ENCODE measurements around the gene CCDC6. TPM values are rescaled to one million over a fixed set of nuclear protein-coding genes. Genes with fewer than 3 reads are reported as not detected.
"Not testable (repeated sequence)": the region's sequence is repeated elsewhere in the genome, so short reads cannot be mapped to it uniquely, and the experiment has no call there.

The CCDC6 gene
- total RNA-seq, 1 donor from 2014 or later: 57.6 TPM

DNA sequence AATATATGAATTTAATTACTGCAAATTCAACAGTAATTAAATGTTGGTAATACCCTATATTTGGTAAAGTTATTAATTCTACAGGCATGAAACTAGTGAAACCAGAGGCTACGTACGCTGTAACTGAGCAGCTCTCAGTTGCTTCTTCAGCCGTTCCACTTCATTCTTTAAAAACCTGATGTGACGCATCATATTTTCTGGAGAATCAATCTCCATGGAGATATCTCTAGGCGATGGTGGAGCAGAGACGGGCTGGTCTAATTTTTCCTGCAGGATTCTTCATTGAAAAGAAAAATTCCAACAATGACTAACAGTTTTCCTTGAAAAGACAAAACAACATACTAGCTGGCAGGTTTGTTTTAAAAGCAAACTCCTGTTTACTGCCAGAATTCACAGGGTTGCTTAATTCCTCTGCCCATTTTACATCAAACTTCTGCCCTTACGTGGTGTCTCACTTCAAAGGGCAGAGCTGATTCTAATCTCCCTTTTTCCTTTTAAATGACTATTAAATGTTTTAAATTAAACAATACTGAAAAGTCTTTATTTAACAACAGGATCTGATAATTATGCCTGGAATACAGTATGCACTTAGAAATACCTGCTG, 93.7 kb downstream of the CCDC6 start:
- DNase-seq (ENCODE audit: low spot score): no peak

GRCh38 chr10:59809644-59809974, 96.7 kb downstream of the CCDC6 start:
- no peak for DNase-seq (ENCODE audit: low spot score)

- DNase-seq (ENCODE audit: low spot score): peak; percentile 74
Observed at GRCh38 chr10:59808896-59809643, 97.3 kb downstream of the CCDC6 start.

GRCh38 chr10:59807629-59808620, 98.4 kb downstream of the CCDC6 start:
- no peak for DNase-seq (ENCODE audit: low spot score)

- no peak for DNase-seq (ENCODE audit: low spot score)
Observed at GRCh38 chr10:59805014-59805413, 101.3 kb downstream of the CCDC6 start.

DNA sequence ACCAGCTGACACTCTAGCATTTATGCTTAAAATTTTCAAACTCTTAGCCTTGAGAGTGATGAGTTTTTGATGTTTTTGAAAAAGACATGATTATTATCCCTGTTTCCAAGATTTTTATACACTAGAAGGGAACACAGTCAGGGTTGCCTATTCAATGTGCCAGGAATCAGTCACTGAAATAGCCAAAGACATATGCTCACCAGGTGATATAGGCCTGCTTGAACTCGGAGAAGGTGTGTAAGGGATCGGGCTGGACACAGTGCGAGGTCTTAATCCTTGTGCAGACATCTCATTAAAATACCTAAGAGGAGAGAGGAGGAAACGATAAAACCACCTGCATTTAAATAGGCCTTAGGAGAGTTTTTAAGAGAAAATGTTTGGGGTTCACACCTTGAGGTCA, 102.1 kb downstream of the CCDC6 start:
- no peak for DNase-seq (ENCODE audit: low spot score)

GRCh38 chr10:59803714-59804113, 102.6 kb downstream of the CCDC6 start:
- DNase-seq (ENCODE audit: low spot score): no peak

DNA sequence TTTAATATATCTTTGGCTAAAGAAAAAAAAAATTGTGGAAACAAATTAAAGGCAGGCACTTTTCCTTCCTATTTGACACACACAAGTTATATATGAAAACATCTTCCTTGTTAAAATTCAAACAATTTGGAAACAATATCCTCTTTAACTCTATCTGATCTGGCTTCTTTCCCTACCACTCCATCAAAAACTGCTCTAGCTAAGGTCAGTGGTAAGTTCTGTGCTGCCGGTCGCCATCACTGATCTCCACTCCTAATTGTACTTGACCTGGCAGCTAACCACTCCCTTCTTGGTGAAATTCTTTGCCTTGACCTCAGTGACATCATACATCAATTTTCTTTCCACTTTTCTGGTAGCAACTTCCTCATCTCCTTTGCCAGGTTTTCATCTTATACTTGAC, 105.2 kb downstream of the CCDC6 start:
- no peak for DNase-seq (ENCODE audit: low spot score)

- DNase-seq (ENCODE audit: low spot score): no peak
Observed at GRCh38 chr10:59799421-59799820, 106.9 kb downstream of the CCDC6 start.

GRCh38 chr10:59793919-59794318, 112.4 kb downstream of the CCDC6 start:
- DNase-seq (ENCODE audit: low spot score): no peak

GRCh38 chr10:59792812-59793211, 113.5 kb downstream of the CCDC6 start:
- DNase-seq (ENCODE audit: low spot score): no peak

- DNase-seq (ENCODE audit: low spot score): no peak
Observed at GRCh38 chr10:59791601-59792000, 114.8 kb downstream of the CCDC6 start.

GRCh38 chr10:59790080-59790479, 116.3 kb downstream of the CCDC6 start:
- DNase-seq (ENCODE audit: low spot score): not testable (repeated sequence)

GRCh38 chr10:59788914-59789313, 117.4 kb downstream of the CCDC6 start:
- not testable (repeated sequence) for DNase-seq (ENCODE audit: low spot score)

DNA sequence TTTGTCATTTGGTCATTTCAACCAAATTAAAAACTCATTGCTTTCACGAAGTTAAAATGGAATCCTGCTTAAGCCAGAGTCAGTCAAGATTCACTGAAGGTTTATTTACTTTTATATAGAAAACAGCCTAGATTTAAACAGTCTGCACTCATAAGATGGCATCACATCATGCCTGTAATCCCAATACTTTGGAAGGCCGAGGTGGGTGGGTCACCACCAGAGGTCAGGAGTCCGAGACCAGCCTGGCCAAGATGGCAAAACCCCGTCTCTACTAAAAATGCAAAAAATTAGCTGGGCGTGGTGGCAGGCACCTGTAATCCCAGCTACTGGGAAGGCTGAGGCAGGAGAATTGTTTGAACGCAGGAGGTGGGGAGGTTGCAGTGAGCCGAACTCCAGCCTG, 119.3 kb downstream of the CCDC6 start:
- not testable (repeated sequence) for DNase-seq (ENCODE audit: low spot score)

- not testable (repeated sequence) for DNase-seq (ENCODE audit: low spot score)
Observed at GRCh38 chr10:59785476-59785875, 120.9 kb downstream of the CCDC6 start.

- DNase-seq (ENCODE audit: low spot score): no peak
Observed at GRCh38 chr10:59781511-59781910, 124.8 kb downstream of the CCDC6 start.

DNA sequence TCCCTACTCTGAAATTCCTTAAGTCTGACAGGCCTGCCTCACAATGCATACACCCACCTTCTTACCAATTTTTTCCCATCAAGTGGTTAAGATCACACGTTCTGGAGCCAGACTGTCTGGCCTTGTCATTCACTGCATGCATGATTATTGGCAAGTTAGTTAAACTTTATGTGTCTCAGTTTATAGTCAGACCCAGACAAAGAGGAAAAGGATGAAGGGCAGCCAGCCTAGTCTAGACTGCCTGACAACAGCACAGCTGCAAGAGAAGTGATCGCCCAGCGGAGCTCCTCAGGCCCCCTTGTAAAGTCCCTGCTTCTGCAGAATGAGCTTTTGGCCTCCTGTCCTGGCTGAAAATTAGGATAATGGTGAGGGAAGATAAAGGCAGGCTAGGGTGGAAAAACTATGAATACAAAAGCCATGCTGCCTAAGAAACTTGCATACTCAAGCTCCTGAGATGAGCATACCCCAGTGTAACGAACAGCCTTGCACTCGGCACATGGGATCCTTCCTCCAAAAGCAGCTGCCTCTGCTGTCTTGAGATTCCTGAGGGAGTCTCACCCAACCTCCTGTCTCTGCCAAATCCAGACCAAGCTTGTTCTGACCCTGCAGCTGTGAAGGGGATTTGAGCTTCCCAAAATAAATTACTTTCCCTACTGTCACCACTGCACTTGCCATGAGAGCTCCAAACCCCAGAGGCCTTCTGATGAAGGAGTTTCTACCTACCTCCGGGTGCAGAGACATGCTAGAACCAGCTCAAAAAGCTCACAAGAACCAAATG, 126.4 kb downstream of the CCDC6 start:
- no peak for DNase-seq (ENCODE audit: low spot score)

- no peak for DNase-seq (ENCODE audit: low spot score)
Observed at GRCh38 chr10:59774451-59774850, 131.9 kb downstream of the CCDC6 start.

DNA sequence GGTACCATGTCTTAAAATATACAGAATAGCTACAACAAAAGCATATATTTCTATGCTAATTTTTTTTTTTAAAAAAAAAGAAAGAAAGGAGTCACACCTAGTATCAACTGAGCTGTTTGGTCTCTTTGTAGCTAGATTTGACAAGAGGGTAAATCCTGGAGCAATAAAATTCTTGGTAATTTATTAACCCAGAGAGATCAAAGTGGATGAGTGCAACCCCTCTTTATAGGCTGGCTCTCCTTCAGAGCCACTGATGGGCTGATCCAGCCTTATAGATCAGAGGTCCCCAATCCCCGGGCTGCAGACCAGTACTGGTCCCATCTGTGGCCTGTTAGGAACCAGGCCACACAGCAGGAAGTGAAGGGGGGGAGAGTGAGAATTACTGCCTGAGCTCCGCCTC, 133.3 kb downstream of the CCDC6 start:
- DNase-seq (ENCODE audit: low spot score): no peak

GRCh38 chr10:59771162-59771807, 135.1 kb downstream of the CCDC6 start:
- no peak for DNase-seq (ENCODE audit: low spot score)

Data from mucosa of gallbladder (tissue), 1 donor.